PC-9 (cell line): ENCODE results near the gene KCNJ5. TPM values are rescaled to one million over a fixed set of nuclear protein-coding genes. Genes with fewer than 3 reads are reported as not detected.

Experiments
- BruUV-seq: library from RNA; stranded (reverse); fragments of 400-500 nt; replicated peaks from 2 replicates; lab custom pipeline; 2021; lab: Mats Ljungman, UMichigan
- CTCF ChIA-PET: fragments of 300-600 bp; sonication (Branson Sonifier 250); formaldehyde crosslinking; loops from one replicate; lab custom pipeline; 2022; ENCODE audit warnings: antibody characterized with exemption; lab: Charles Lee
- POLR2A ChIA-PET: fragments of 300-600 bp; sonication (Branson Sonifier 250); formaldehyde crosslinking; loops from one replicate; lab custom pipeline; 2022; ENCODE audit warnings: antibody characterized with exemption; ENCODE audit not compliant: unreplicated experiment; lab: Charles Lee
- DNase-seq, 2 experiments: peaks; one replicate each; pipeline versions ENCODE4 v3.0.0 to v3.0.0-alpha.2; 2015 to 2022; ENCODE audit warnings: mixed read lengths in 1 of 2
- H2AFZ ChIP-seq: fragments of 200-600 bp; sonication (generic); 2 replicates; pipeline ENCODE4 v1.8.1; 2017; ENCODE audit warnings: antibody characterized with exemption
- H3F3A ChIP-seq: fragments of 200-600 bp; sonication (generic); 2 replicates; pipeline ENCODE4 v1.8.1; 2017; ENCODE audit warnings: antibody characterized with exemption, mild to moderate bottlenecking, low read depth; ENCODE audit not compliant: insufficient read depth
- H3K27ac ChIP-seq: fragments of 200-600 bp; sonication (generic); 2 replicates; pipeline ENCODE4 v1.6.1; 2016; ENCODE audit warnings: mixed run types
- H3K27me3 ChIP-seq: fragments of 200-600 bp; sonication (generic); 2 replicates; pipeline ENCODE4 v1.6.1; 2016; ENCODE audit warnings: low read depth, mixed run types; ENCODE audit not compliant: insufficient read depth
- H3K36me3 ChIP-seq: fragments of 200-600 bp; sonication (generic); 2 replicates; pipeline ENCODE4 v1.6.1; 2016; ENCODE audit warnings: low read depth, mixed run types
- H3K4me1 ChIP-seq: fragments of 200-600 bp; sonication (generic); replicated peaks from 2 replicates; pipeline ENCODE4 v1.6.1; 2016; ENCODE audit warnings: mixed run types; ENCODE audit not compliant: insufficient read depth
- H3K4me2 ChIP-seq: fragments of 200-600 bp; sonication (generic); 2 replicates; pipeline ENCODE4 v1.6.1; 2017; ENCODE audit warnings: mixed run types
- H3K4me3 ChIP-seq: fragments of 200-600 bp; sonication (generic); 2 replicates; pipeline ENCODE4 v1.6.1; 2016; ENCODE audit warnings: mixed run types
- H3K79me2 ChIP-seq: fragments of 200-600 bp; sonication (generic); 2 replicates; pipeline ENCODE4 v1.6.1; 2017; ENCODE audit warnings: low read depth, mixed run types
- H3K9me2 ChIP-seq: fragments of 200-600 bp; sonication (generic); 2 replicates; pipeline ENCODE4 v1.8.1; 2017; ENCODE audit warnings: mild to moderate bottlenecking; ENCODE audit not compliant: insufficient read depth
- H3K9me3 ChIP-seq: fragments of 200-600 bp; sonication (generic); 2 replicates; pipeline ENCODE4 v1.8.1; 2016; ENCODE audit warnings: low read depth; ENCODE audit not compliant: insufficient read depth
- H4K20me1 ChIP-seq: fragments of 200-600 bp; sonication (generic); 2 replicates; pipeline ENCODE4 v1.8.1; 2017; ENCODE audit not compliant: insufficient read depth
- EZH2 ChIP-seq: fragments of 200-600 bp; sonication (generic); IDR thresholded peaks from 2 replicates; pipeline ENCODE4 v1.8.0; 2017; ENCODE audit warnings: antibody characterized with exemption, low read depth
- intact Hi-C: fragments of 100-400 bp; cut with micrococcal nuclease; formaldehyde crosslinking; loops from one replicate; pipeline ENCODE4 v1.10.0; 2022; ENCODE audit not compliant: unreplicated experiment
- total RNA-seq: library from RNA; stranded (reverse); gene quantifications from 2 replicates; pipeline ENCODE4 v1.2.3, GENCODE V29; 2021
- TF ChIP-seq, protein P1 (sequence below): fragments of 200-600 bp; sonication (generic); conservative IDR thresholded peaks from 2 replicates; pipeline ENCODE4 v1.6.1; 2017; ENCODE audit warnings: mixed run types, antibody characterized with exemption, mild to moderate bottlenecking, moderate library complexity

The KCNJ5 gene
- total RNA-seq, 1 experiment from 2014 or later, result 0.11 TPM

DNA sequence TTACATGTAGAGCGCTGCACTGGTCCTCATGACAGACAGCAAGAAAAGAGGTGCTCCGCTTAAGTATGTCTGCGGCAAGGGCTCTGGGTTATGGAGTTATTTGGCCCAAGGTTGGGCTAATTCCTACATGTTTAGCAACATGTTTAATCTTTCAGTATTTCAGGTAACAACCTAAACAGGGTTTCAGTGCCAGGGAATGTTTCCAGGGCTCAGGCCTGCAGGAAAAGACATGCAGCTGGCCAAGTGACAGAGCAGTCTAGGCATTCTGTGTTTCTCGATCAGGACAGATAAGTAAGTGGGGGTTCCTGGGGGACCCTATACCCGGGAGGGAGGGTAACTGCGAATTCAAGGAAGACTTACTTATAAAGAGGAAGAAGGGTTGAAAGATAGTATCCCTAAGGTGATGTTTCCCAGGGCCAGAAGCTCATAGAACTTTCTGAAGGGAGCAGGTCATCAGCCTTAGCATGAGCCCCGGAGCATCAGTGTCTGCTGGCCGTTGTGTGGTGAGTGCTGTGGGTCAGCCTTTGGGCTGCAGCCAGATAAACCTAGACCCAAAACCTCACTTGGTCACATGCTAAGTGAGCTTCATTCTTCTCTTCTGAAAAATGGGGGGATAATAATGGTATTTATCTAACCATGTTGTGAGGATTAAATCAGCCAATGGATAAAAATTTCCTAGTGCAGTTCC lies 18.4 kb downstream of the KCNJ5 start:
- Histone ChIP-seq H3K79me2 (no peaks in the 10 kb centered on the region), H3K4me1 (peaks cover 20% of the 10 kb centered on the region), H4K20me1 (no peaks in the 10 kb centered on the region), H3K36me3 (no peaks in the 10 kb centered on the region), H3K27ac (no peak overlapping the region), H3K4me3 (no peak overlapping the region), H3K27me3 (peaks cover 9% of the 10 kb centered on the region; the same call in 1 of the 2 replicates), H3F3A (0 out of 2 replicates have a peak, but pooled peaks cover 5% of the 10 kb centered on the region), H3K9me2 (no peaks in the 10 kb centered on the region), H2AFZ (no peak overlapping the region), H3K9me3 (no peaks in the 10 kb centered on the region), H3K4me2 (no peak overlapping the region)
- POLR2A ChIA-PET, result no interaction called here
- DNase-seq, result no peak
- intact Hi-C loops, result no loop called here
- no TSS peak for BruUV-seq
- TF ChIP-seq, protein P1, sequence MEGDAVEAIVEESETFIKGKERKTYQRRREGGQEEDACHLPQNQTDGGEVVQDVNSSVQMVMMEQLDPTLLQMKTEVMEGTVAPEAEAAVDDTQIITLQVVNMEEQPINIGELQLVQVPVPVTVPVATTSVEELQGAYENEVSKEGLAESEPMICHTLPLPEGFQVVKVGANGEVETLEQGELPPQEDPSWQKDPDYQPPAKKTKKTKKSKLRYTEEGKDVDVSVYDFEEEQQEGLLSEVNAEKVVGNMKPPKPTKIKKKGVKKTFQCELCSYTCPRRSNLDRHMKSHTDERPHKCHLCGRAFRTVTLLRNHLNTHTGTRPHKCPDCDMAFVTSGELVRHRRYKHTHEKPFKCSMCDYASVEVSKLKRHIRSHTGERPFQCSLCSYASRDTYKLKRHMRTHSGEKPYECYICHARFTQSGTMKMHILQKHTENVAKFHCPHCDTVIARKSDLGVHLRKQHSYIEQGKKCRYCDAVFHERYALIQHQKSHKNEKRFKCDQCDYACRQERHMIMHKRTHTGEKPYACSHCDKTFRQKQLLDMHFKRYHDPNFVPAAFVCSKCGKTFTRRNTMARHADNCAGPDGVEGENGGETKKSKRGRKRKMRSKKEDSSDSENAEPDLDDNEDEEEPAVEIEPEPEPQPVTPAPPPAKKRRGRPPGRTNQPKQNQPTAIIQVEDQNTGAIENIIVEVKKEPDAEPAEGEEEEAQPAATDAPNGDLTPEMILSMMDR, result no peak
- no peak for TF ChIP-seq EZH2
- CTCF ChIA-PET, result no interaction called here

DNA sequence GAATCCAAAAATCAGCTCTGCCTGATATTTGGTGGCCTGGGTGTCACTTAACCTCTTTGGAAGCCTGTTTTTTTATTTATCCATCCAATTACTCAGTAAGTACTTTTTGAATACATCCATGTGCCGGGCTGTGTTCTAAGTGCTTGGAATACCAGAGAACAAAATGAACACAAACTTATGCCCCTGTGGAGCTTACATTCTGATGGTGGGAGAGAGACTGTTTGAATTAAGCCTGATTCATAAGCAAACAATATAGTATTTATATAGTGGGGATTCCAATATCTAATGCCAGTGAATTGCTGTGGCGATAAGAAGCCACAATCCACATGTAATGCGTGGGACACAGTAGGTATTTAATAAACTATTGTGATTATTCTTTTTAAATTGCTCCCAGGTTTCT lies 19.4 kb downstream of the KCNJ5 start:
- no peak overlapping the region for H3K27ac ChIP-seq
- H4K20me1 ChIP-seq, result no peaks in the 10 kb centered on the region
- peaks cover 20% of the 10 kb centered on the region for H3K4me1 ChIP-seq
- no peak overlapping the region for H3K4me3 ChIP-seq
- POLR2A ChIA-PET, result no interaction called here
- no peak overlapping the region for H3K4me2 ChIP-seq
- no peaks in the 10 kb centered on the region for H3K9me3 ChIP-seq
- H3K36me3 ChIP-seq, result no peaks in the 10 kb centered on the region
- no peaks in the 10 kb centered on the region for H3K79me2 ChIP-seq
- BruUV-seq, result no TSS peak
- CTCF ChIA-PET, result no interaction called here
- intact Hi-C loops, result no loop called here
- no peak for DNase-seq
- no peaks in the 10 kb centered on the region for H3K9me2 ChIP-seq
- no peak overlapping the region for H2AFZ ChIP-seq
- H3F3A ChIP-seq, result 0 out of 2 replicates have a peak, but pooled peaks cover 5% of the 10 kb centered on the region
- TF ChIP-seq, protein P1, result no peak
- no peak for TF ChIP-seq EZH2
- peaks cover 9% of the 10 kb centered on the region; the same call in 1 of the 2 replicates for H3K27me3 ChIP-seq

DNA sequence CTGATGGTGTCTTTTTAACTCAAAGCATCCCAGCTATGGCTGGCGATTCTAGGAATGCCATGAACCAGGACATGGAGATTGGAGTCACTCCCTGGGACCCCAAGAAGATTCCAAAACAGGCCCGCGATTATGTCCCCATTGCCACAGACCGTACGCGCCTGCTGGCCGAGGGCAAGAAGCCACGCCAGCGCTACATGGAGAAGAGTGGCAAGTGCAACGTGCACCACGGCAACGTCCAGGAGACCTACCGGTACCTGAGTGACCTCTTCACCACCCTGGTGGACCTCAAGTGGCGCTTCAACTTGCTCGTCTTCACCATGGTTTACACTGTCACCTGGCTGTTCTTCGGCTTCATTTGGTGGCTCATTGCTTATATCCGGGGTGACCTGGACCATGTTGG lies 20.1 kb downstream of the KCNJ5 start:
- peaks cover 16% of the 10 kb centered on the region for H3K4me1 ChIP-seq
- no peak overlapping the region for H3K4me2 ChIP-seq
- no peak for DNase-seq
- H3K27ac ChIP-seq, result no peak overlapping the region
- no peaks in the 10 kb centered on the region for H3K9me2 ChIP-seq
- no peak overlapping the region for H2AFZ ChIP-seq
- TF ChIP-seq, protein P1, result no peak
- TF ChIP-seq EZH2, result no peak
- H3K4me3 ChIP-seq, result no peak overlapping the region
- no peaks in the 10 kb centered on the region for H3K36me3 ChIP-seq
- intact Hi-C loops, result no loop called here
- H3K79me2 ChIP-seq, result no peaks in the 10 kb centered on the region
- H3K9me3 ChIP-seq, result no peaks in the 10 kb centered on the region
- H3F3A ChIP-seq, result 0 out of 2 replicates have a peak, but pooled peaks cover 5% of the 10 kb centered on the region
- H4K20me1 ChIP-seq, result no peaks in the 10 kb centered on the region
- H3K27me3 ChIP-seq, result peaks cover 9% of the 10 kb centered on the region; the same call in 1 of the 2 replicates
- ChIA-PET POLR2A (no interaction called here), CTCF (no interaction called here)
- no TSS peak for BruUV-seq
